GM19467 (cell line): ENCODE data around the gene PEA15.

Source experiments
- ATAC-seq: cut with Tn5 transposase; IDR thresholded peaks from one replicate; pipeline ENCODE4 v1.9.1; 2021; ENCODE audit warnings: mild to moderate bottlenecking, moderate library complexity; ENCODE audit not compliant: unreplicated experiment

The PEA15 gene

GRCh38 chr1:160236806-160237205, 31.6 kb downstream of the PEA15 start:
- ATAC-seq, result no peak

- no peak for ATAC-seq
Observed at GRCh38 chr1:160237558-160237957, 32.4 kb downstream of the PEA15 start.

- no peak for ATAC-seq
Observed at GRCh38 chr1:160238408-160238807, 33.2 kb downstream of the PEA15 start.

- no peak for ATAC-seq
Observed at GRCh38 chr1:160239582-160240299, 34.6 kb downstream of the PEA15 start.

- no peak for ATAC-seq
Observed at GRCh38 chr1:160243767-160244166, 38.6 kb downstream of the PEA15 start.

DNA sequence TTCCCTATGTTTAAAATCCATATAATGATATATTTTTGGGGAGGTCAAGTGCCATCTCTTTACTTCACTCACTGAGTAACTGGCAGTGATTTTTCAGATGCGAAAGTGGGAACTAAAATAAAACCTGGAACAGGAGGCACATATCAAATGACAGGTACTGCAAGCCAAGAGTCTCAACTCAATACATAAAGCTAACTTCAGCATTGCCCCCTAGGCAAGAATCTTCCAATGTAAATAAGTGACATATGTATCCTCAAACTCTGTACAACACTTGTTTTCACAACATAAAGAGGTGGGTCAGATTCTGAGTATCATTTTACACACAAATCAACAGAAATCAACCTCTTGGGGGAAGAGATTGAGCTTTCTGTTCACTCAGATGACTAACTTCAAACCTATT, 39.0 kb downstream of the PEA15 start:
- no peak for ATAC-seq

DNA sequence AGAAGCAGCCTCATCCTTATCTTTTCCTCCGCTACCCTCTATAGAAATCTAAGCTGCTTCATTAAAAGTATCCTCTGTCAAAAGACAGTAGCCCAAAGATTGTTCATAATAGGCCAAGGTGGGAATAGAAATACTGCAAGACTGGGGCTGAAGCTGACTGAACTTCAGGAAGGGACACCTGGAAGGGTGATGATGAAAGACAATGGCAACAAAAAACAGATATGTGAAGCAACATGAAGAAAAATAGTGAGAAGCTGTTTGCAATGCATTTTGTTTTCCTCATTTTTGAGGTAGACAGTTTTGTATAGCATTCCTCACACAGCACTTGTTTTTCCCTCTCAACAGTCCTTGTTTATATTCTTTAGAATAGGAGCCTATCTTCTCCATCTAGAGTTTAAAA, 40.2 kb downstream of the PEA15 start:
- ATAC-seq, result no peak

- no peak for ATAC-seq
Observed at GRCh38 chr1:160247053-160247452, 41.9 kb downstream of the PEA15 start.

- ATAC-seq, result no peak
Observed at GRCh38 chr1:160251011-160251410, 45.8 kb downstream of the PEA15 start.

DNA sequence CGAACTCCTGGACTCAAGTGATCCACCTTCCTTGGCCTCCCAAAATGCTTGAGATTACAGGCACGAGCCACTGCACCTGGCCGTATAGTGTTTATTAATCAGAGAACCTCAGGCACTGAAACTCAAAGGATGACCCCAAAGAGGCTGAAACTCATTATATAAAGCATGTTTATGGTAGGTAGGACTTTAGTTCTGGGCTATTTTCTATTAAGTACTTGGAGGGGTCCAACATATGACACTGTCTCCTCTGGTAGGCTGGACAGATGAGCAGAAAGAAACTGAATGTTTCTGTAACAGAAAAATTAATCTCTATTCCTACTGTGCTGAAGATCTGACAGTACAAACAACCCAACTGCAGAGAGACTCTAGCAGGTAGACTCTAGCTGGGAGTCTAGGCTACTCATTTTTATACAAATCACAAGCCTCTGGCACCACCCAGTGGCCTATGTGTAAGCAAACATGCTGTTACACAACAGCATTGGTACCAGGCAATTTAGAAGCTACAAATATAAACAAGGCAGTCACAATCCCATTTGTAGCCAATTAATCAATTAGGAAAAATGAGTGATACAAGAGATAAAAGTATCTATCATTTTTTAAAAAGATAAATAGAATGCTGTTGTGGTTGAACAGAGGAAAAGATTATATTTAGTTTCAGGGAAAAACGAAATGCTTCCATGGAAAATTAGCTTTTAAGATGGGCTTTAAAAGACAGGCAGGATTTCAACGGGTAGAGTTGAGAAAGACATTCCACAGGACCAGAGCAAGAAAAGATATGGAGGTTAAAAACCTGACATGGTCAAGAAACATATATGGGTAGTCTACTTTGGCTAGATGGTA, 46.7 kb downstream of the PEA15 start:
- ATAC-seq, result no peak

DNA sequence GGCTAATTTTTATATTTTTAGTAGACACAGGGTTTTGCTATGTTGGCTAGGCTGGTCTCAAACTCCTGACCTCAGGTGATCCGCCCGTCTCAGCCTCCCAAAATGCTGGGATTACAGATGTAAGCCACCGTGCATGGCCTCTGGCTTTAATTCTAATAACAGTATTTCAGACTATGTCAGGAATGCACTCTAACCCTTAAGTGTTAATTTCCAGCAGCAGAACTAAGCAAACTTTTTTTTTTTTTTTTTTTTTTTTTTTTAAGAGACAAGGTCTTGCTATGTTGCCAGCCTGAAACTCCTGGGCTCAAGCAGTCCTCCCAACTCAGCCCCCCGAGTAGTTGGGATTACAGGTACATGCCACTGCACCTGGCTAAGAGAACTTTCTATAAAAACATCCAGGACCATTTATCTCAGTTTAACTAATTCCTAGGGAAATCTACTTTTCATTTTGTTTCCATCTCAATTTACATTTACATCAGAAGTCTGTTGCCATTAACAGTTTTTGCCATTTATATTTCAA, 50.7 kb downstream of the PEA15 start:
- ATAC-seq, result no peak

GRCh38 chr1:160256396-160257046, 51.3 kb downstream of the PEA15 start:
- no peak for ATAC-seq

DNA sequence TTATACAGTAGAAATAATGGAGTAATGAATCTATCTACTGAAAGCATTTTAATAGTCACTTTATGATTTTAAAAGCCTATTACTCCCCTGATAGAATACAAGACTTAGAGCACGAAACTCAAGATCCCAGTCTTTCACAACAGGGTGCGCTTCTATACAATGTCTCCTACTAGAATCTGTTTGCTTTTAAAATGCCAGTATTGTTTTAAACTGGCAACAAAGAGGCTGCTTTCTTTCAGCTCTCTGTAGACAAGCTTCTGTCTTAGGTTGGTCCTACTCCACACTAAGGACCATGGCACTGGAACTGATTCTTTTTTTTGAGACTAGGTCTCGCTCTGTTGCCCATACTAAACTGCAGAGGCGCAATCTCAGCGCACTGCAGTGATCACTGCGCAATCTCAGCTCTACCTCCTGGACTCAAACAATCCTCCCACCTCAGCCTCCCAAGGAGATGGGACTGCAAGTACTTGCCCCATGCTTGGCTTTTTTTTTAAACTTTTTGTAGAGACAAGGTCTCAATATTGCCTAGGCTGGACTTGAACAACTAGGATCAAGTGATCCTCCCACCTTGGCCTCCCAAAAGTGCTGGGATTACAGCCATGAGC, 52.3 kb downstream of the PEA15 start:
- ATAC-seq, result no peak

GRCh38 chr1:160258177-160258798, 53.1 kb downstream of the PEA15 start:
- no peak for ATAC-seq

DNA sequence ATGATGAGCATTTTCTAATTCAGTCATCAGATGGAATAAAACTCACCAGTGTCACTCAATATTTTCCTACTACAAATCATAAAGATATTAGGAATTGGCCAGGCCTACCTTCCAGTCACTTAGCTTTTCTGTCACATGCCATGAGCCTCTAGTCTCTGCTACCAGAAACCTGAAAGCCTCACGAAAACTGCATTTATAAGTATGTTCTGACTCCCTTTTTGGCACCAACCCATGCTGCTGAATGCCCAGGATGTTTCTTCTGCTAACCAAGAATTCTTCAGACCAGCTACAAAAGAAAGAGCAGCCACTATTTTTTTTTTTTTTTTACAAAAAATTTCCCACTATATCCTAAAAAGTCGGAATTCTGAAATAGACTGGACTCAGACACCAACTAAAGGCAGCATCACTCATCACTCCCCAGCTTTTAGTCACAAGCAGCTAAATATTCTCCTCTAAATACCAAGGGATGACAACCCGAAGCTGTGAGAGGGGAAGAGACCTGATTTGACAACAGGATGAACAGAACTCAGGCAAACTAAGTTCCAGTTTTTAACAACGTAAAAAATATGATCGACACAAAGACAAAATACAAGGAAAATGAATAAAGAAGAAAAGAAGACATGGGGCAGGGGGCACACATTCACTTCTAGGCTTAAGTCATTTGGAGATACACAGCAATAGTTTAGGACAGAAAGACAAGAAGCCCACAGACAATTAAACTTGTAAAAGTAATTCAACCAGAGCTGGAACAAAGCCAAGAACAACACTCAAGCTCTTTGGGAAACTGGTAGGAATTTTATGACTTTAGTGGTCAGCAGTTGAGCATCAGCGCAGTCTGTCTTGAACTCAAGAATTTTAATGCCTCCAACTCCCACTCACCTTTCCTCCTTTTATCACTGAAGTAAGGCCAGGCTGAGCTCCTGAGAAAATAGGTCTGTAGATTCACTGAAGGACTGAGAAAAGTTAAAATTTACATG, 55.5 kb downstream of the PEA15 start:
- no peak for ATAC-seq

DNA sequence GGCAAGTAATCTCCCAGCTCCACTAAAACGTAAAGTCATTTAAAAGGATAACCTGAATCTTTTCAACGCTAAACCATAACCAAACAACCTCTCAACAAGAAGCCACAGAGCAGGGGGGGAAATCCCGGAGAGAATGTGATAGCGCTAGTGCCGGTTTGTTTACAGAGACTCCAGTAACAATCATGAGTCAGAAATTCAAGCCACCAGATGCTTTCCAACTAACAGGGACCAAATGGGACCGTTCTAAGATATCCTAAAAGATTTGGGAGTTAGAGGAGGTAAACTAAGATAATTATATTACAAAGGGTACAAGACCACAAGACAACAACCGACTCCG, 56.3 kb downstream of the PEA15 start:
- ATAC-seq, result no peak

- peak; percentile 82 for ATAC-seq
Observed at GRCh38 chr1:160261893-160262794, 57.0 kb downstream of the PEA15 start, which contains the start of gene DCAF8. Gene DCAF8 (minus strand): TSS chr1:160262549. CDS start chr1:160244008, 18,541 bp downstream.

GRCh38 chr1:160264795-160265307, 59.7 kb downstream of the PEA15 start:
- no peak for ATAC-seq
